PC-9 (cell line): Measurements from ENCODE around the gene IFT57. TPM values are rescaled to one million over a fixed set of nuclear protein-coding genes. Genes with fewer than 3 reads are reported as not detected.
A peak's percentile ranks its signal among the peaks of the same experiment; 100 is the strongest.

Experiments used
- BruUV-seq: library from RNA; stranded (reverse); fragments of 400-500 nt; replicated peaks from 2 replicates; lab custom pipeline; 2021; lab: Mats Ljungman, UMichigan
- CTCF ChIA-PET: fragments of 300-600 bp; sonication (Branson Sonifier 250); formaldehyde crosslinking; loops from one replicate; lab custom pipeline; 2022; ENCODE audit warnings: antibody characterized with exemption; lab: Charles Lee
- POLR2A ChIA-PET: fragments of 300-600 bp; sonication (Branson Sonifier 250); formaldehyde crosslinking; loops from one replicate; lab custom pipeline; 2022; ENCODE audit warnings: antibody characterized with exemption; ENCODE audit not compliant: unreplicated experiment; lab: Charles Lee
- DNase-seq, 2 experiments: peaks; one replicate each; pipeline versions ENCODE4 v3.0.0 to v3.0.0-alpha.2; 2015 to 2022; ENCODE audit warnings: mixed read lengths in 1 of 2
- H2AFZ ChIP-seq: fragments of 200-600 bp; sonication (generic); 2 replicates; pipeline ENCODE4 v1.8.1; 2017; ENCODE audit warnings: antibody characterized with exemption
- H3F3A ChIP-seq: fragments of 200-600 bp; sonication (generic); 2 replicates; pipeline ENCODE4 v1.8.1; 2017; ENCODE audit warnings: antibody characterized with exemption, mild to moderate bottlenecking, low read depth; ENCODE audit not compliant: insufficient read depth
- H3K27ac ChIP-seq: fragments of 200-600 bp; sonication (generic); 2 replicates; pipeline ENCODE4 v1.6.1; 2016; ENCODE audit warnings: mixed run types
- H3K27me3 ChIP-seq: fragments of 200-600 bp; sonication (generic); 2 replicates; pipeline ENCODE4 v1.6.1; 2016; ENCODE audit warnings: low read depth, mixed run types; ENCODE audit not compliant: insufficient read depth
- H3K36me3 ChIP-seq: fragments of 200-600 bp; sonication (generic); 2 replicates; pipeline ENCODE4 v1.6.1; 2016; ENCODE audit warnings: low read depth, mixed run types
- H3K4me1 ChIP-seq: fragments of 200-600 bp; sonication (generic); replicated peaks from 2 replicates; pipeline ENCODE4 v1.6.1; 2016; ENCODE audit warnings: mixed run types; ENCODE audit not compliant: insufficient read depth
- H3K4me2 ChIP-seq: fragments of 200-600 bp; sonication (generic); 2 replicates; pipeline ENCODE4 v1.6.1; 2017; ENCODE audit warnings: mixed run types
- H3K4me3 ChIP-seq: fragments of 200-600 bp; sonication (generic); 2 replicates; pipeline ENCODE4 v1.6.1; 2016; ENCODE audit warnings: mixed run types
- H3K79me2 ChIP-seq: fragments of 200-600 bp; sonication (generic); 2 replicates; pipeline ENCODE4 v1.6.1; 2017; ENCODE audit warnings: low read depth, mixed run types
- H3K9me2 ChIP-seq: fragments of 200-600 bp; sonication (generic); 2 replicates; pipeline ENCODE4 v1.8.1; 2017; ENCODE audit warnings: mild to moderate bottlenecking; ENCODE audit not compliant: insufficient read depth
- H3K9me3 ChIP-seq: fragments of 200-600 bp; sonication (generic); 2 replicates; pipeline ENCODE4 v1.8.1; 2016; ENCODE audit warnings: low read depth; ENCODE audit not compliant: insufficient read depth
- H4K20me1 ChIP-seq: fragments of 200-600 bp; sonication (generic); 2 replicates; pipeline ENCODE4 v1.8.1; 2017; ENCODE audit not compliant: insufficient read depth
- EZH2 ChIP-seq: fragments of 200-600 bp; sonication (generic); IDR thresholded peaks from 2 replicates; pipeline ENCODE4 v1.8.0; 2017; ENCODE audit warnings: antibody characterized with exemption, low read depth
- intact Hi-C: fragments of 100-400 bp; cut with micrococcal nuclease; formaldehyde crosslinking; loops from one replicate; pipeline ENCODE4 v1.10.0; 2022; ENCODE audit not compliant: unreplicated experiment
- total RNA-seq: library from RNA; stranded (reverse); gene quantifications from 2 replicates; pipeline ENCODE4 v1.2.3, GENCODE V29; 2021
- TF ChIP-seq, protein P1 (sequence below): fragments of 200-600 bp; sonication (generic); conservative IDR thresholded peaks from 2 replicates; pipeline ENCODE4 v1.6.1; 2017; ENCODE audit warnings: mixed run types, antibody characterized with exemption, mild to moderate bottlenecking, moderate library complexity

IFT57 gene
- total RNA-seq, 1 experiment from 2014 or later: 55.2 TPM

- Histone ChIP-seq H3K27ac (no peak overlapping the region), H3K36me3 (no peaks in the 10 kb centered on the region), H3K4me2 (no peak overlapping the region), H3K9me3 (no peaks in the 10 kb centered on the region), H3K9me2 (no peaks in the 10 kb centered on the region), H3F3A (no peaks in the 10 kb centered on the region), H3K79me2 (no peaks in the 10 kb centered on the region), H3K4me3 (no peak overlapping the region), H3K4me1 (no peaks in the 10 kb centered on the region), H2AFZ (no peak overlapping the region), H3K27me3 (no peaks in the 10 kb centered on the region), H4K20me1 (no peaks in the 10 kb centered on the region)
- intact Hi-C loops: no loop called here
- ChIA-PET CTCF (no interaction called here), POLR2A (no interaction called here)
- no TSS peak for BruUV-seq
- DNase-seq: no peak
- TF ChIP-seq EZH2: no peak
- TF ChIP-seq, protein P1, sequence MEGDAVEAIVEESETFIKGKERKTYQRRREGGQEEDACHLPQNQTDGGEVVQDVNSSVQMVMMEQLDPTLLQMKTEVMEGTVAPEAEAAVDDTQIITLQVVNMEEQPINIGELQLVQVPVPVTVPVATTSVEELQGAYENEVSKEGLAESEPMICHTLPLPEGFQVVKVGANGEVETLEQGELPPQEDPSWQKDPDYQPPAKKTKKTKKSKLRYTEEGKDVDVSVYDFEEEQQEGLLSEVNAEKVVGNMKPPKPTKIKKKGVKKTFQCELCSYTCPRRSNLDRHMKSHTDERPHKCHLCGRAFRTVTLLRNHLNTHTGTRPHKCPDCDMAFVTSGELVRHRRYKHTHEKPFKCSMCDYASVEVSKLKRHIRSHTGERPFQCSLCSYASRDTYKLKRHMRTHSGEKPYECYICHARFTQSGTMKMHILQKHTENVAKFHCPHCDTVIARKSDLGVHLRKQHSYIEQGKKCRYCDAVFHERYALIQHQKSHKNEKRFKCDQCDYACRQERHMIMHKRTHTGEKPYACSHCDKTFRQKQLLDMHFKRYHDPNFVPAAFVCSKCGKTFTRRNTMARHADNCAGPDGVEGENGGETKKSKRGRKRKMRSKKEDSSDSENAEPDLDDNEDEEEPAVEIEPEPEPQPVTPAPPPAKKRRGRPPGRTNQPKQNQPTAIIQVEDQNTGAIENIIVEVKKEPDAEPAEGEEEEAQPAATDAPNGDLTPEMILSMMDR: no peak
Measured at GRCh38 chr3:108250626-108251025, 28.4 kb upstream of the IFT57 start.

DNA sequence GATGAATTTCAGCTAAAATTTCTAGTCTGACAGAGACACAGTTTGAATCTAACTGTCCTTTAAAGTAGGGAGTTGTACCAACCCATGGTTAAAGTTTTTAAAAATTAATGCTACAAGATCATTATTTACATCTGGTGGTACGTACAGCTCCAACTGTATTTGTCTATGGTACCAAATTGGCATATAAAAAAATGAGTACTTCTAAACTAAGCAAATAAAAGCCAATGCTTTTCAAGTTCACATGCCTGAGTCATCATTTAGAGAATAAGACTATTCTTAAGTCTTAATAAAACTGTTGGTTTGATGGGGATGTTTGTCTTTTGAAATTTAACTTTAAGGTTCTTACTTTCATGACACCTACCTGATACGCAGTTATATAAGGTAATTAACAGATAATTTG is 21.0 kb upstream of the IFT57 start:
- ChIA-PET CTCF (no interaction called here), POLR2A (no interaction called here)
- Histone ChIP-seq H3K4me3 (no peak overlapping the region), H4K20me1 (no peaks in the 10 kb centered on the region), H3K9me2 (no peaks in the 10 kb centered on the region), H3K4me1 (no peaks in the 10 kb centered on the region), H3K27me3 (no peaks in the 10 kb centered on the region), H2AFZ (peak overlapping the region; percentile 3; the same call in 1 of the 2 replicates), H3K9me3 (no peaks in the 10 kb centered on the region), H3F3A (no peaks in the 10 kb centered on the region), H3K27ac (no peak overlapping the region), H3K4me2 (no peak overlapping the region), H3K36me3 (no peaks in the 10 kb centered on the region), H3K79me2 (no peaks in the 10 kb centered on the region)
- intact Hi-C loops: no loop called here
- DNase-seq: no peak
- BruUV-seq: no TSS peak
- TF ChIP-seq, protein P1: no peak
- no peak for TF ChIP-seq EZH2

DNA sequence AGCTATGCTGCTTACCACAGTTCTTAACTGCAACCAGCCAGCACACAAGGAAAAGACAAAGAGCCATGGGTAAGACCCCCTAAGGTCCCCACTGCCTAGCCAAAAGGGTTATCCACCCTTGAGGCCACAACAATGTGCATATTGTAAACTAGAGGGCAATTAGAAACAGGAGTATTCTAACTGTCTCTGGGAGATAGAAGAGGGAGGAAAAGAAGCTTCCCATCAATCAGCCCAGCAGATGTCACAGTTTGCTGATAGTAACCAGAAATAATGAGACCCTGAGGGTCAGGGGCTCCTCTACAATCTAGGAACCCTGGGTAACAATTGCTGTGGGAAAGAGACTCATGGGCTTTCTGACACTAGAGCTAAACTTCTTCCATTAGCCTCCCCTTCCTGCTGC is 20.6 kb upstream of the IFT57 start:
- Histone ChIP-seq H3K4me3 (no peak overlapping the region), H3K9me3 (no peaks in the 10 kb centered on the region), H3K4me2 (no peak overlapping the region), H3F3A (no peaks in the 10 kb centered on the region), H2AFZ (peak overlapping the region; percentile 3; the same call in 1 of the 2 replicates), H3K27ac (no peak overlapping the region), H3K27me3 (no peaks in the 10 kb centered on the region), H4K20me1 (no peaks in the 10 kb centered on the region), H3K4me1 (no peaks in the 10 kb centered on the region), H3K79me2 (no peaks in the 10 kb centered on the region), H3K36me3 (no peaks in the 10 kb centered on the region), H3K9me2 (no peaks in the 10 kb centered on the region)
- ChIA-PET POLR2A (no interaction called here), CTCF (no interaction called here)
- no TSS peak for BruUV-seq
- TF ChIP-seq, protein P1: no peak
- TF ChIP-seq EZH2: no peak
- intact Hi-C loops: no loop called here
- no peak for DNase-seq
